Endometrial microvascular endothelial cells (primary cell): Measurements from ENCODE around the gene IDUA. TPM values are rescaled to one million over a fixed set of nuclear protein-coding genes. Genes with fewer than 3 reads are reported as not detected.
"Not testable (repeated sequence)": the region's sequence is repeated elsewhere in the genome, so short reads cannot be mapped to it uniquely, and the experiment has no call there.

ENCODE experiments used
- in situ Hi-C: cut with HindIII; loops from 2 replicates; pipeline ENCODE4 v1.10.0; 2017; ENCODE audit warnings: low sequenced_read_pairs, low pct_unique_long_range_greater_than_20kb; ENCODE audit errors: inconsistent ontology term
- total RNA-seq: library from RNA; depleted of rRNA; stranded (reverse); fragments of >200 nt; gene quantifications from one replicate; pipeline ENCODE4 v1.2.3, GENCODE V29; 2015; ENCODE audit errors: inconsistent ontology term

The IDUA gene
- total RNA-seq = 3.0 TPM

- in situ Hi-C loops = no loop called here
Measured at GRCh38 chr4:986879-987623, at the start of gene IDUA. Gene IDUA (plus strand): TSS chr4:987044. CDS start chr4:987085, 41 bp downstream.

- in situ Hi-C loops = not testable (repeated sequence)
Measured at GRCh38 chr4:939508-939907, 47.3 kb upstream of the IDUA start.

- in situ Hi-C loops = no loop called here
Measured at GRCh38 chr4:945274-946102, 41.4 kb upstream of the IDUA start.

- in situ Hi-C loops = no loop called here
Measured at GRCh38 chr4:946103-946450, 40.8 kb upstream of the IDUA start.

GRCh38 chr4:946517-947471 is 40.0 kb upstream of the IDUA start:
- in situ Hi-C loops = no loop called here

- in situ Hi-C loops = no loop called here
Measured at GRCh38 chr4:947491-947971, 39.3 kb upstream of the IDUA start.

GRCh38 chr4:948101-948935 is 38.5 kb upstream of the IDUA start:
- in situ Hi-C loops = no loop called here

GRCh38 chr4:948936-949300 is 37.9 kb upstream of the IDUA start:
- in situ Hi-C loops = no loop called here

- in situ Hi-C loops = no loop called here
Measured at GRCh38 chr4:949656-950055, 37.2 kb upstream of the IDUA start.

GRCh38 chr4:950136-951020 is 36.5 kb upstream of the IDUA start:
- in situ Hi-C loops = no loop called here

- in situ Hi-C loops = no loop called here
Measured at GRCh38 chr4:951186-951585, 35.7 kb upstream of the IDUA start.

- in situ Hi-C loops = no loop called here
Measured at GRCh38 chr4:951594-952468, 35.0 kb upstream of the IDUA start.

- in situ Hi-C loops = no loop called here
Measured at GRCh38 chr4:952881-953573, 33.8 kb upstream of the IDUA start.

- in situ Hi-C loops = no loop called here
Measured at GRCh38 chr4:953574-953915, 33.3 kb upstream of the IDUA start.

GRCh38 chr4:954211-955020 is 32.4 kb upstream of the IDUA start:
- in situ Hi-C loops = no loop called here
